Measurements from ENCODE around the gene FMNL3. TPM values are rescaled to one million over a fixed set of nuclear protein-coding genes. Genes with fewer than 3 reads are reported as not detected.
"Not testable (repeated sequence)": the region's sequence is repeated elsewhere in the genome, so short reads cannot be mapped to it uniquely, and the experiment has no call there.

The FMNL3 gene
- total RNA-seq, 1 experiment from 2014 or later: 0.58 TPM

- peak; percentile 14 for TF ChIP-seq CTCF (IDR thresholded peaks at IDR 0.05; ENCODE audit: unreplicated experiment)
- no peak overlapping the region for H3K27ac Mint-ChIP-seq (ENCODE audit: low read depth, unreplicated experiment)
- no peaks in the 10 kb centered on the region for H3K4me1 Mint-ChIP-seq (ENCODE audit: insufficient read depth, unreplicated experiment)
- intact Hi-C loops (cut with micrococcal nuclease): no loop called here
- no peaks in the 10 kb centered on the region for H3K36me3 Mint-ChIP-seq (ENCODE audit: insufficient read depth, unreplicated experiment)
- no peak overlapping the region for H3K4me3 Mint-ChIP-seq (ENCODE audit: unreplicated experiment)
- DNase-seq (ENCODE audit: unreplicated experiment): peak; percentile 49
- no peaks in the 10 kb centered on the region for H3K9me3 Mint-ChIP-seq (ENCODE audit: unreplicated experiment)
- BruUV-seq (replicated peaks): no TSS peak
- H3K27me3 Mint-ChIP-seq (ENCODE audit: insufficient read depth, unreplicated experiment): no peaks in the 10 kb centered on the region
- ChIA-PET POLR2A (no interaction called here), CTCF (interaction anchor here (0.6 to 1.6 kb wide), 2 partner anchors 29 to 49 kb away, joined by 3 to 6 read pairs; no protein-coding TSS in a partner anchor)
Measured at GRCh38 chr12:49609875-49610154, 97.4 kb downstream of the FMNL3 start.

- no TSS peak for BruUV-seq (replicated peaks)
- no peak for TF ChIP-seq CTCF (IDR thresholded peaks at IDR 0.05; ENCODE audit: unreplicated experiment)
- intact Hi-C loops (cut with micrococcal nuclease): no loop called here
Measured at GRCh38 chr12:49609059-49609874, 97.9 kb downstream of the FMNL3 start.

GRCh38 chr12:49605539-49605938 is 101.7 kb downstream of the FMNL3 start, which contains the start of gene FAM186B:
FAM186B (minus strand) TSS chr12:49605639; CDS start chr12:49605477, 162 bp downstream.
- ChIA-PET POLR2A (interaction anchor here (2.1 kb wide), 1 partner anchor 136 kb away, joined by 4 read pairs; the partner anchor contains the start of gene TMBIM6), CTCF (interaction anchor here (1.2 kb wide), 1 partner anchor 52 kb away, joined by 5 read pairs; no protein-coding TSS in a partner anchor)
- H3K4me3 Mint-ChIP-seq (ENCODE audit: unreplicated experiment); DNase-seq (ENCODE audit: unreplicated experiment); BruUV-seq (replicated peaks); H3K4me1 Mint-ChIP-seq (ENCODE audit: insufficient read depth, unreplicated experiment); H3K27ac Mint-ChIP-seq (ENCODE audit: low read depth, unreplicated experiment); H3K27me3 Mint-ChIP-seq (ENCODE audit: insufficient read depth, unreplicated experiment); H3K36me3 Mint-ChIP-seq (ENCODE audit: insufficient read depth, unreplicated experiment); H3K9me3 Mint-ChIP-seq (ENCODE audit: unreplicated experiment); intact Hi-C loops (cut with micrococcal nuclease): not testable (repeated sequence)

More at GRCh38 chr12:49609059-49609874, 97.9 kb downstream of the FMNL3 start:
- CTCF ChIA-PET: interaction anchor here (0.6 to 1.6 kb wide), 2 partner anchors 28 to 49 kb away, joined by 3 to 6 read pairs; no protein-coding TSS in a partner anchor
- H3K4me3 Mint-ChIP-seq (ENCODE audit: unreplicated experiment): no peak overlapping the region
- no peak for DNase-seq (ENCODE audit: unreplicated experiment)
- no peaks in the 10 kb centered on the region for H3K9me3 Mint-ChIP-seq (ENCODE audit: unreplicated experiment)
- no peaks in the 10 kb centered on the region for H3K4me1 Mint-ChIP-seq (ENCODE audit: insufficient read depth, unreplicated experiment)
- no peaks in the 10 kb centered on the region for H3K36me3 Mint-ChIP-seq (ENCODE audit: insufficient read depth, unreplicated experiment)
- POLR2A ChIA-PET: no interaction called here
- no peaks in the 10 kb centered on the region for H3K27me3 Mint-ChIP-seq (ENCODE audit: insufficient read depth, unreplicated experiment)
- no peak overlapping the region for H3K27ac Mint-ChIP-seq (ENCODE audit: low read depth, unreplicated experiment)

- no peak overlapping the region for H3K4me3 Mint-ChIP-seq (ENCODE audit: unreplicated experiment)
- H3K4me1 Mint-ChIP-seq (ENCODE audit: insufficient read depth, unreplicated experiment): no peaks in the 10 kb centered on the region
- ChIA-PET CTCF (interaction anchor here (0.6 to 1.8 kb wide), 3 partner anchors 25 to 51 kb away, joined by 3 to 5 read pairs (median 4); no protein-coding TSS in a partner anchor), POLR2A (interaction anchor here (2.1 kb wide), 1 partner anchor 137 kb away, joined by 4 read pairs; the partner anchor contains the start of gene TMBIM6)
- no peak overlapping the region for H3K27ac Mint-ChIP-seq (ENCODE audit: low read depth, unreplicated experiment)
- H3K27me3 Mint-ChIP-seq (ENCODE audit: insufficient read depth, unreplicated experiment): no peaks in the 10 kb centered on the region
- no peaks in the 10 kb centered on the region for H3K9me3 Mint-ChIP-seq (ENCODE audit: unreplicated experiment)
- no peak for TF ChIP-seq CTCF (IDR thresholded peaks at IDR 0.05; ENCODE audit: unreplicated experiment)
- H3K36me3 Mint-ChIP-seq (ENCODE audit: insufficient read depth, unreplicated experiment): no peaks in the 10 kb centered on the region
- DNase-seq (ENCODE audit: unreplicated experiment): no peak
- intact Hi-C loops (cut with micrococcal nuclease): no loop called here
- no TSS peak for BruUV-seq (replicated peaks)
Measured at GRCh38 chr12:49604856-49605255, 102.3 kb downstream of the FMNL3 start.

All from MCF 10A (cell line).